Measurements from ENCODE around the gene CTBP2.
A peak's percentile ranks its signal among the peaks of the same experiment; 100 is the strongest.

Gene CTBP2

GRCh38 chr10:125041856-125042506, 118.4 kb downstream of the CTBP2 start:
- Mint-ChIP-seq H3K27me3 (ENCODE audit: low read depth) (no peaks in the 10 kb centered on the region), H3K27ac (peak overlapping the region; percentile 86 to 91 (median 88)), H3K4me1 (peaks cover 67% of the 10 kb centered on the region), H3K9me3 (no peaks in the 10 kb centered on the region), H3K4me3 (peak overlapping the region; percentile 4 to 29 (median 12)), H3K36me3 (ENCODE audit: low read depth) (peaks cover 29% of the 10 kb centered on the region)
- TF ChIP-seq CTCF (IDR thresholded peaks at IDR 0.05; ENCODE audit: unreplicated experiment in 3 of 3): no peak

- no peak overlapping the region for H3K4me3 Mint-ChIP-seq
- no peaks in the 10 kb centered on the region for H3K27me3 Mint-ChIP-seq (ENCODE audit: low read depth)
- peaks cover 45% of the 10 kb centered on the region for H3K36me3 Mint-ChIP-seq (ENCODE audit: low read depth)
- H3K4me1 Mint-ChIP-seq: peaks cover 83% of the 10 kb centered on the region
- no peak for TF ChIP-seq CTCF (IDR thresholded peaks at IDR 0.05; ENCODE audit: unreplicated experiment in 3 of 3)
- H3K27ac Mint-ChIP-seq: peak overlapping the region; percentile 58 to 76 (median 71)
- H3K9me3 Mint-ChIP-seq: no peaks in the 10 kb centered on the region
Observed at GRCh38 chr10:125039354-125039769, 121.0 kb downstream of the CTBP2 start.

- peaks cover 76% of the 10 kb centered on the region for H3K4me1 Mint-ChIP-seq
- H3K27ac Mint-ChIP-seq: peak overlapping the region in 2 of 3 experiments; percentile 58 to 76
- TF ChIP-seq CTCF (IDR thresholded peaks at IDR 0.05; ENCODE audit: unreplicated experiment in 3 of 3): no peak
- peaks cover 42% of the 10 kb centered on the region for H3K36me3 Mint-ChIP-seq (ENCODE audit: low read depth)
- no peaks in the 10 kb centered on the region for H3K27me3 Mint-ChIP-seq (ENCODE audit: low read depth)
- H3K4me3 Mint-ChIP-seq: no peak overlapping the region
- H3K9me3 Mint-ChIP-seq: no peaks in the 10 kb centered on the region
Observed at GRCh38 chr10:125038637-125039036, 121.7 kb downstream of the CTBP2 start.

DNA sequence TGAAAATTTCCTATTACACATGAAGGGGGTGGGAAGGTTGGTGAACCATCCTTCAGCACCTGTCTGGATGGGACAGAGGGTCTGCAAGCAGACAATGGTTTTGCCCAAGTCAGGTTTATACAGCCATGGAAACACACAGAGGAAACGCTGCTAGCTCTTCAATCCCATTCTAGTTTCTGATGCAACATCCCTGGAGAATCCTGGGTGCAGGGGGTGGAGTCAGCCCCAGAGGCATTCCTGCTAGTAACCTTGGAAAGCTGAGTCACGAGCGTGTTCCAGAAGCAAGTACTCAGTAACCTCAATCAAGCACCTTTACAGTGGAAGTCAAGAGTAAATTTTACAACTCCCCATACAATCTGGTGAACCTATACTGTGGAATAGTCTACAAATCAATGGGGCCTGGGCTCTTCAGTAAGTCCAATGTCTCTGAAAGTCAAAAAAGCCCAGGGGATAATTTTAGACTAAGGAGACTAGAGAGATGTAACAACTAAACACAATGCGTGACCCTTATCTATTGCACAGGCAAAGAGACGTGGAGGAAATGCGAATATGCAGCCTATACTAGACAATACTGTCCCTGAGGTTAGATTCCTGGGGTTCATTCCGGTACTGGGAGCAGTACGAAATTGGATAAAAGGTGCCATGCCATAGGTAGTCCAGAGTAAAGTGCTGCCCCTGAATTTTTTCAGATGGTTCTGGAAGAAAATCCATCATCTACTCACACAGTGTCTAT, 123.1 kb downstream of the CTBP2 start:
- H3K4me1 Mint-ChIP-seq: peaks cover 67% of the 10 kb centered on the region
- H3K27me3 Mint-ChIP-seq (ENCODE audit: low read depth): no peaks in the 10 kb centered on the region
- no peak overlapping the region for H3K4me3 Mint-ChIP-seq
- peak overlapping the region in 1 of 3 experiments; percentile 45 for H3K27ac Mint-ChIP-seq
- H3K9me3 Mint-ChIP-seq: no peaks in the 10 kb centered on the region
- peaks cover 43% of the 10 kb centered on the region for H3K36me3 Mint-ChIP-seq (ENCODE audit: low read depth)
- no peak for TF ChIP-seq CTCF (IDR thresholded peaks at IDR 0.05; ENCODE audit: unreplicated experiment in 3 of 3)

DNA sequence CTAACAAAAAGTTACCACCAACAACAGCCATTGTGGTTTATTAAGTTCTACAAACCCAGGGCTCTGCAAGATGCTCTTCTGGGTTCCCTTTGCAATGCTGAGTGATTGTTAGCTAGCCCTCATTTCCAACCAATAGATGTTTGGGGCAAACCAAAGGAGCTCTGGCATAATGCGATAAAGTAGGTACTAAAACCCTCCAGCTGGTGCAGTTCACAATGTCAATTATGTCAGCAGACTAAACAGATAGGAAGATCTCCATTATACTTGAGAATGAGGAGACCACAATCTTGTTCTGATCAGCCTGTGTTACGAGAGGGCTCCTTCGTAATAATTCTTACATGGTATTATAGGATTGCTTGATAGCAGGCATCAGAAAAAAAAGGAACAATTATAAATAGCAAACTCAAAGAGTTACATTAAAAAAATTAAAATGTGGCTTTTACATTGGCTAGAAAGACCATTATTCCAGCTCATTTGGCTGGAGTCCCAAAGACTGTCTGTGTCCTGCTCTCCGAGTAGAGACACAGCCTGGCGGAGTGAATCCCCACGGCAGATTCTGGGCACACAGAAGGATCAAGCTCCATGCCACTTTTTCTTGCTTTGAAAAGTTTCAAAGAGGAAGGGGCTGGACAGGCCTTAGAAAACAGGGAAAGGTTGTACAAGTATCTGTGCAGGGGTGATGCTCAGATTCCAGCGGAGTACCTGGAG, 124.6 kb downstream of the CTBP2 start:
- H3K27me3 Mint-ChIP-seq (ENCODE audit: low read depth): no peaks in the 10 kb centered on the region
- no peaks in the 10 kb centered on the region for H3K9me3 Mint-ChIP-seq
- H3K27ac Mint-ChIP-seq: peak overlapping the region; percentile 58 to 85 (median 64)
- peaks cover 49% of the 10 kb centered on the region for H3K36me3 Mint-ChIP-seq (ENCODE audit: low read depth)
- H3K4me3 Mint-ChIP-seq: no peak overlapping the region
- H3K4me1 Mint-ChIP-seq: peaks cover 65% of the 10 kb centered on the region
- no peak for TF ChIP-seq CTCF (IDR thresholded peaks at IDR 0.05; ENCODE audit: unreplicated experiment in 3 of 3)
